Neural progenitor cell (in vitro differentiated cells): ENCODE measurements around the gene NEK1. TPM values are rescaled to one million over a fixed set of nuclear protein-coding genes. Genes with fewer than 3 reads are reported as not detected.
"Not testable (repeated sequence)": the region's sequence is repeated elsewhere in the genome, so short reads cannot be mapped to it uniquely, and the experiment has no call there.

Experiments
- DNase-seq: peaks from one replicate; pipeline ENCODE4 v3.0.0-alpha.2; 2016; ENCODE audit warnings: low spot score
- H2AFZ ChIP-seq: fragments of 200-600 bp; sonication (generic); replicated peaks from 2 replicates; pipeline ENCODE4 v1.6.1; 2016; ENCODE audit warnings: antibody characterized with exemption
- H3F3A ChIP-seq: fragments of 200-600 bp; sonication (generic); 2 replicates; pipeline ENCODE4 v1.6.1; 2016; ENCODE audit warnings: antibody characterized with exemption, low read depth
- H3K27ac ChIP-seq: fragments of 200-600 bp; sonication (generic); 2 replicates; pipeline ENCODE4 v1.5.1; 2016; ENCODE audit warnings: mild to moderate bottlenecking
- H3K27me3 ChIP-seq: fragments of 200-600 bp; sonication (generic); 2 replicates; pipeline ENCODE4 v1.6.1; 2016; ENCODE audit warnings: mild to moderate bottlenecking, moderate library complexity
- H3K36me3 ChIP-seq: fragments of 200-600 bp; sonication (generic); 2 replicates; pipeline ENCODE4 v1.5.1; 2016
- H3K4me1 ChIP-seq: fragments of 200-600 bp; sonication (generic); 2 replicates; pipeline ENCODE4 v1.6.1; 2016; ENCODE audit warnings: mixed run types
- H3K4me2 ChIP-seq: fragments of 200-600 bp; sonication (generic); 2 replicates; pipeline ENCODE4 v1.6.1; 2016
- H3K4me3 ChIP-seq: fragments of 200-600 bp; sonication (generic); 2 replicates; pipeline ENCODE4 v1.5.1; 2016
- H3K79me2 ChIP-seq: fragments of 200-600 bp; sonication (generic); 2 replicates; pipeline ENCODE4 v1.6.1; 2016; ENCODE audit warnings: low read depth
- H3K9ac ChIP-seq: fragments of 200-600 bp; sonication (generic); 2 replicates; pipeline ENCODE4 v1.6.1; 2016
- H3K9me3 ChIP-seq: fragments of 200-600 bp; sonication (generic); 2 replicates; pipeline ENCODE4 v1.5.1; 2016; ENCODE audit warnings: low read depth
- H4K20me1 ChIP-seq: fragments of 200-600 bp; sonication (generic); 2 replicates; pipeline ENCODE4 v1.6.1; 2016; ENCODE audit warnings: low read depth
- H3K27ac Mint-ChIP-seq: 3 replicates; pipeline ENCODE4 v1.8.0; 2021; ENCODE audit warnings: mixed read lengths
- H3K27me3 Mint-ChIP-seq: 2 replicates; pipeline ENCODE4 v1.8.0; 2022; ENCODE audit warnings: low read depth, mild to moderate bottlenecking, inconsistent platforms, moderate library complexity, mixed read lengths; ENCODE audit not compliant: insufficient read depth
- H3K36me3 Mint-ChIP-seq: 3 replicates; pipeline ENCODE4 v1.8.0; 2021; ENCODE audit warnings: mixed read lengths
- H3K4me1 Mint-ChIP-seq: 3 replicates; pipeline ENCODE4 v1.8.0; 2021; ENCODE audit warnings: mixed read lengths
- H3K4me3 Mint-ChIP-seq: 3 replicates; pipeline ENCODE4 v1.8.0; 2021; ENCODE audit warnings: mild to moderate bottlenecking, moderate library complexity, mixed read lengths
- H3K9me3 Mint-ChIP-seq: 3 replicates; pipeline ENCODE4 v1.8.0; 2020; ENCODE audit warnings: mixed read lengths
- CTCF ChIP-seq: fragments of 200-600 bp; sonication (generic); IDR thresholded peaks from 2 replicates; pipeline ENCODE4 v1.5.1; 2017; ENCODE audit warnings: antibody characterized with exemption, mild to moderate bottlenecking
- EZH2 ChIP-seq: fragments of 200-600 bp; sonication (generic); IDR thresholded peaks from 2 replicates; pipeline ENCODE4 v1.6.1; 2017; ENCODE audit warnings: antibody characterized with exemption, mild to moderate bottlenecking, moderate library complexity
- EZH2phosphoT487 ChIP-seq: fragments of 200-600 bp; sonication (generic); IDR thresholded peaks from 2 replicates; pipeline ENCODE4 v1.6.1; 2017; ENCODE audit warnings: antibody characterized with exemption
- total RNA-seq: library from RNA; depleted of rRNA; stranded (reverse); fragments of >200 nt; gene quantifications from 2 replicates; pipeline ENCODE4 v1.2.3, GENCODE V29; 2015; ENCODE audit warnings: low replicate concordance

NEK1 gene
- total RNA-seq, 1 donor from 2014 or later = 12.1 TPM

- H4K20me1 ChIP-seq, H3K27ac Mint-ChIP-seq, H3K4me1 ChIP-seq, H3K9me3 Mint-ChIP-seq, H3K27me3 Mint-ChIP-seq, H3K4me3 ChIP-seq, H3F3A ChIP-seq, DNase-seq, H3K36me3 ChIP-seq, H3K9ac ChIP-seq, H3K4me2 ChIP-seq, H3K4me3 Mint-ChIP-seq, H3K27ac ChIP-seq, H3K4me1 Mint-ChIP-seq, H3K9me3 ChIP-seq, H3K79me2 ChIP-seq, H3K27me3 ChIP-seq, H2AFZ ChIP-seq: not testable (repeated sequence)
- H3K36me3 Mint-ChIP-seq = peaks cover 13% of the 10 kb centered on the region
These were observed 42.1 kb downstream of the NEK1 start for GRCh38 chr4:169570266-169570665.

GRCh38 chr4:169569188-169569587 lies 43.2 kb downstream of the NEK1 start:
- not testable (repeated sequence) for DNase-seq

DNA sequence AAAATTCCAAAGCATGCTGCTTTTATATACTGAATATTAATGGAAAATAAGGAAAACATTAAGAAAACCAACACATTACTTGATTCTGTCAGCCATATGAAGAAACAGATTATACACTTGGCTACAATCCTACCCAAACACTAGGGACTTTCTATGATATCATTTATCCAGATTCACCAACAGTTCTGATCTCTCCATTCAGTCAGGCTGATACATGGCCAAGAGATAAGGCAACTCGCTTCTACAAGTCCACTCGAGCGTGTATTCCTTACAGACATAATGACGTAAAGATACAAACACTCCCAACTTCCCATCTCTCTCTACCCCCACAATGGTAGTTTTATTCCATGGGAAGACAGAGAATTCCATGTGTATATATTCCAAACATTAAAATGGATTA lies 44.5 kb downstream of the NEK1 start:
- no peaks in the 10 kb centered on the region for H3K27me3 Mint-ChIP-seq

More at GRCh38 chr4:169569188-169569587, 43.2 kb downstream of the NEK1 start:
- H3K4me1 ChIP-seq, H3K27me3 ChIP-seq, H3K9me3 Mint-ChIP-seq, H3K4me3 ChIP-seq, H3K27me3 Mint-ChIP-seq, H3K4me2 ChIP-seq, H3K36me3 ChIP-seq, H3K9ac ChIP-seq, H3K27ac Mint-ChIP-seq, H2AFZ ChIP-seq, H4K20me1 ChIP-seq, H3K4me3 Mint-ChIP-seq, H3K4me1 Mint-ChIP-seq, H3K27ac ChIP-seq, H3K79me2 ChIP-seq, H3K9me3 ChIP-seq, H3F3A ChIP-seq, H3K36me3 Mint-ChIP-seq: not testable (repeated sequence)

GRCh38 chr4:169566021-169566818 lies 46.2 kb downstream of the NEK1 start:
- H3K4me3 ChIP-seq = no peak overlapping the region
- no peaks in the 10 kb centered on the region for H3K27me3 ChIP-seq
- no peak overlapping the region for H3K4me2 ChIP-seq
- TF ChIP-seq EZH2 = no peak
- TF ChIP-seq EZH2phosphoT487 = no peak
- peak; percentile 79 for TF ChIP-seq CTCF
- no peaks in the 10 kb centered on the region for H3K36me3 ChIP-seq
- H3F3A ChIP-seq = peaks cover 3% of the 10 kb centered on the region
- H4K20me1 ChIP-seq = no peaks in the 10 kb centered on the region
- H2AFZ ChIP-seq = no peak overlapping the region
- peaks cover 3% of the 10 kb centered on the region for H3K4me1 Mint-ChIP-seq
- no peak overlapping the region for H3K27ac Mint-ChIP-seq
- H3K36me3 Mint-ChIP-seq = peaks cover 1% of the 10 kb centered on the region
- H3K9me3 Mint-ChIP-seq = peaks cover 2% of the 10 kb centered on the region
- H3K79me2 ChIP-seq = no peaks in the 10 kb centered on the region
- H3K27ac ChIP-seq = no peak overlapping the region
- no peak overlapping the region for H3K4me3 Mint-ChIP-seq
- no peaks in the 10 kb centered on the region for H3K4me1 ChIP-seq
- DNase-seq = peak; percentile 73
- no peak overlapping the region for H3K9ac ChIP-seq
- H3K9me3 ChIP-seq = no peaks in the 10 kb centered on the region
- no peaks in the 10 kb centered on the region for H3K27me3 Mint-ChIP-seq

More for the DNA sequence above, 44.5 kb downstream of the NEK1 start:
- TF ChIP-seq CTCF (no peak), EZH2 (no peak), EZH2phosphoT487 (no peak)
- no peak overlapping the region for H3K27ac Mint-ChIP-seq
- H3K4me3 ChIP-seq = no peak overlapping the region
- H3K4me1 ChIP-seq = no peaks in the 10 kb centered on the region
- H3K9me3 Mint-ChIP-seq = peaks cover 3% of the 10 kb centered on the region
- H3K36me3 Mint-ChIP-seq = peaks cover 7% of the 10 kb centered on the region
- peaks cover 5% of the 10 kb centered on the region for H3K4me1 Mint-ChIP-seq
- no peaks in the 10 kb centered on the region for H3K27me3 ChIP-seq
- H3K9ac ChIP-seq = no peak overlapping the region
- no peak overlapping the region for H3K27ac ChIP-seq
- H4K20me1 ChIP-seq = no peaks in the 10 kb centered on the region
- H3K4me2 ChIP-seq = no peak overlapping the region
- DNase-seq = no peak
- H3K4me3 Mint-ChIP-seq = no peak overlapping the region
- H3K9me3 ChIP-seq = no peaks in the 10 kb centered on the region
- no peak overlapping the region for H2AFZ ChIP-seq
- no peaks in the 10 kb centered on the region for H3K79me2 ChIP-seq
- peaks cover 3% of the 10 kb centered on the region for H3F3A ChIP-seq
- no peaks in the 10 kb centered on the region for H3K36me3 ChIP-seq
